Breast epithelium (tissue), 3 donors: ENCODE measurements around the gene EP400.

Experiments used
- CTCF ChIP-seq, 3 donors: fragments of 450-650 bp; IDR thresholded peaks; one replicate each; pipeline ENCODE4 v1.5.1; 2016 to 2017; ENCODE audit warnings: antibody characterized with exemption in 3 of 3, mild to moderate bottlenecking in 3 of 3, moderate library complexity in 3 of 3
- POLR2A ChIP-seq: fragments of 450-650 bp; IDR thresholded peaks from one replicate; pipeline ENCODE4 v1.6.1; 2016; ENCODE audit warnings: antibody characterized with exemption, mild to moderate bottlenecking, moderate library complexity
- POLR2AphosphoS5 ChIP-seq, 3 donors: sonication (generic); formaldehyde crosslinking; IDR thresholded peaks; one replicate each; pipeline ENCODE4 v1.6.1; 2017; ENCODE audit warnings: antibody characterized with exemption in 3 of 3

- TF ChIP-seq CTCF (IDR thresholded peaks at IDR 0.05) (no peak), POLR2A (no peak), POLR2AphosphoS5 (IDR thresholded peaks at IDR 0.05) (no peak)
Observed at GRCh38 chr12:132123970-132124765, 174.4 kb downstream of the EP400 start.
